ENCODE data around the gene NTN1.

The NTN1 gene

DNA sequence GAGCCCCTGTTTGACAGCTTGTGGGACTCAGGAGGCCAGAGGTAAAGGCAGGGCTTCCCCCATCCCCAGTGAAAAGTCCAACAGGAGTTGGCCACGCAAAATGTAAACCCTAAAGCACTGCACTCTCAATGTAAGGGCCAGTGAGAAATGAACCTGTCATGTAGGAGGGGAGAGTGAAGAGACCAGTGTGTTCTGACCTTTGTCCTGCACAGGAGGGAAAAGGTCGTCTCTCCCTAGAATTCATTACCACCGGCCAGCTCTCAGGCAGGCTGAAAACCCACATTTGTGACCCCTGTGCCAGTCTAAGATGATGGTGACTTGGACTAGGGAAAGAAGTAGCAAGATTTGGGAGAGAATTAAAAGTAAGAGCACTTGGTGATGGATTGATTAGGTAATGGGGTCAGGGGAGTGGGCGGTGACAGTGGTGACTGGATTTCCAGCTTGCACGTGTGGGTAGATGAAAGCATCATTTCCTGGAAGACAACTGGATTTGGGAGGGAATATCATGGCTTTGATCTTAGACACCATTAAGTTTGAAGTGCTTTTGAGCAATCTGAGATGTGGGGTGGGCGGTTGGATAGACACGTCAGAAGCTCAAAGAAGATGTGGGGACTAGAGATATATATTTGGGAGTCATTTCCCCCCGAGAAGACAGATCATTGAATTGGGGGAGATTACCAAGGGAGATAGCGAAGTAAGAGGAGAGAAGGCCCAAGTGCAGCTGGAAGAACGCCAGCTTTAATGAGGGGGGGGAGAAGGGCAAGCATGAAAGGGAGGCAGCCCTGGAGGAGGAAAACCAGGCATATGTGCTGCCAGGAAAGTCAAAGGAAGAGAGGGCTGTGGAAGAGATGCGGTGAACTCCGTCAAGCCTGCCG lies 119.5 kb downstream of the NTN1 start:
- TF ChIP-seq, protein P1, sequence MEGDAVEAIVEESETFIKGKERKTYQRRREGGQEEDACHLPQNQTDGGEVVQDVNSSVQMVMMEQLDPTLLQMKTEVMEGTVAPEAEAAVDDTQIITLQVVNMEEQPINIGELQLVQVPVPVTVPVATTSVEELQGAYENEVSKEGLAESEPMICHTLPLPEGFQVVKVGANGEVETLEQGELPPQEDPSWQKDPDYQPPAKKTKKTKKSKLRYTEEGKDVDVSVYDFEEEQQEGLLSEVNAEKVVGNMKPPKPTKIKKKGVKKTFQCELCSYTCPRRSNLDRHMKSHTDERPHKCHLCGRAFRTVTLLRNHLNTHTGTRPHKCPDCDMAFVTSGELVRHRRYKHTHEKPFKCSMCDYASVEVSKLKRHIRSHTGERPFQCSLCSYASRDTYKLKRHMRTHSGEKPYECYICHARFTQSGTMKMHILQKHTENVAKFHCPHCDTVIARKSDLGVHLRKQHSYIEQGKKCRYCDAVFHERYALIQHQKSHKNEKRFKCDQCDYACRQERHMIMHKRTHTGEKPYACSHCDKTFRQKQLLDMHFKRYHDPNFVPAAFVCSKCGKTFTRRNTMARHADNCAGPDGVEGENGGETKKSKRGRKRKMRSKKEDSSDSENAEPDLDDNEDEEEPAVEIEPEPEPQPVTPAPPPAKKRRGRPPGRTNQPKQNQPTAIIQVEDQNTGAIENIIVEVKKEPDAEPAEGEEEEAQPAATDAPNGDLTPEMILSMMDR (IDR thresholded peaks at IDR 0.05; ENCODE audit: borderline replicate concordance, control extremely low read depth, extremely low read depth, insufficient read depth, missing control alignments), result no peak
- in situ Hi-C loops (cut with MboI; ENCODE audit: low sequenced_read_pairs, unreplicated experiment), result no loop called here
- DNase-seq (ENCODE audit: low spot score), result no peak

DNA sequence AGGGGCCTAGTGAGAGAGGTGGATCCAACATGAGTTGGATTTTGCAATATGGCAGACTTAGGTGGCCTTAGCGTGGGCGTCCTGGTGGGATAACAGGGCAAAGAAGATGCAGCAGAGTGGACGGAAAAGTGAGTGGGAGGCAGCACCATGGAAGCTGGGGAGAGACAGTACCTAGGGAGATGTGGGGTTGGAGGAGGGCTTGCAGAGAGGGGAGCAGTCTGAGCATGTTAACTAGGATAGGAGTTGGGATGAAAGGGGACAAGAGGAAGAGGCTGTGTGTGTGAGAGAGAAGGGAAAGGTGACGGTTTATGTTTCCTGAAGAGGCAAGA lies 120.1 kb downstream of the NTN1 start:
- in situ Hi-C loops (cut with MboI; ENCODE audit: low sequenced_read_pairs, unreplicated experiment), result no loop called here
- DNase-seq (ENCODE audit: low spot score), result no peak
- TF ChIP-seq, protein P1 (IDR thresholded peaks at IDR 0.05; ENCODE audit: borderline replicate concordance, control extremely low read depth, extremely low read depth, insufficient read depth, missing control alignments), result no peak

DNA sequence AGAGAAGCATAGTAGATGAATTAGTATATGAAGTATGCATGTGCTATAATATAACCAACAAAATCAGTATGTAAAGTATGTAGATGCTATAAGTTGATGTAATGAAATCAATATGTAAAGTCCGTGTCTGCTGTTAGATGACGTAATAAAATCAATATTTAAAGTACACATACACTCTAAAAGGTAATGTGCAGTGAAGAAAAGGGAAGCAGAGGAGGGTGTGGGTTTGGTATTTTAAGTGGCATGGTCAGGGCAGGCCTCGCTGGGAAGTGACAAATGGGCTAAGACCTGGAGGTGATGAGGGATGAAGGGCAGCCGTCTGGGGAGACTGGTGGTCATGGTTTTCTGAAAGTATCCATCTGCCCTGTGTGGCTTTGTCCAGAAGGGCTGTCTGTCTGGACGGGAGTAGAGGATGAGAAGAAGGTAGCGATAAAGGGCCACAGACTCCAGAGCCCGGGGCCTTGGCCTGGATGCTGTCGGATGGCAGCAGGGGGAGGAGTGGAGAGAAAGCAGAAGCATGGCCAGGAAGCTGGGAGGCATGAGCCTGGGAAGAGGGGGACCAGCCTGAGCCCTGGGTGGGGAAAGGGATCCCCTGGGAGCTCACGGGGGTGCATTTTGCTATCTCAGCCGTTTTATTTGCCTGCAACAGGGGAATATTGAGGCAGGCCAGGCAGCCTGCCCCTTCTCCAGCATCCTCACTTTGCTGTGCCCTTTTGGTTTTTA lies 121.6 kb downstream of the NTN1 start:
- in situ Hi-C loops (cut with MboI; ENCODE audit: low sequenced_read_pairs, unreplicated experiment), result no loop called here
- no peak for DNase-seq (ENCODE audit: low spot score)
- TF ChIP-seq, protein P1 (IDR thresholded peaks at IDR 0.05; ENCODE audit: borderline replicate concordance, control extremely low read depth, extremely low read depth, insufficient read depth, missing control alignments), result no peak

DNA sequence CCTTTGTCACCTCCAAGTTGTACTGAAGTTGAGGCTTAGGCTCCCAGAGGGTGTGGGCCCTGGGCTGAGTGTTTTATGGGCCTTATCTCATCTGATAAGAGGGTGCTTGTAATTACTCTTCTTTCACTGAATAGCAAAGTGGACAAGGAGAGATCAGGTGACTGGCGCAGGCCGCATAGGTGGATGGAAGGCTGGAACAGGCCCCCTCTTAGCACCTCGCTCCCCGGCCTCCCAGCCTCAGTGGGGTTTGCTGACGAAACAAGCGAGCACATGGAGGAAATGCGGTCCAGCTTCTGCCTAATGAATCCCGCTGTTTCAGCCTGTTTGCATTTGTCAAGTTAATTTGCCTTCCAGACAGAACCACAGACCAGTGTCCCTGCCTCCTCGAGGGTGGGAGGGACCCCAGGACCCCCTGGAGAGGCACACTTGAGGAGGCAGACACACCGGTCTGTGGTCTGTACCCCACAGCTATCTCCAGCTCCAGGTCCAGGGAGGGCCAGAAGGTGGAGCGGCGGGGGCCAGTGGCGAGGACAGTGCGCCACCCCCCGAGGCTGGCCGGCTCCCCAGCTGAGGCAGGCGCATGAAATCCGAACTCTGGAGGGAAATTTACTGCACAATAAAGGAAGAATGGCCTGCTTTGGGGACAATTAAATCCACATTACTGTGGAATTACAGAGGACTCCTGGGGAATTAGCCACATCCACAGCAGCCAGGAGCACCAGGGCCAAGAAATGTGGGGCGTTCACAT lies 123.4 kb downstream of the NTN1 start:
- TF ChIP-seq, protein P1 (IDR thresholded peaks at IDR 0.05; ENCODE audit: borderline replicate concordance, control extremely low read depth, extremely low read depth, insufficient read depth, missing control alignments), result no peak
- no peak for DNase-seq (ENCODE audit: low spot score)
- in situ Hi-C loops (cut with MboI; ENCODE audit: low sequenced_read_pairs, unreplicated experiment), result no loop called here

DNA sequence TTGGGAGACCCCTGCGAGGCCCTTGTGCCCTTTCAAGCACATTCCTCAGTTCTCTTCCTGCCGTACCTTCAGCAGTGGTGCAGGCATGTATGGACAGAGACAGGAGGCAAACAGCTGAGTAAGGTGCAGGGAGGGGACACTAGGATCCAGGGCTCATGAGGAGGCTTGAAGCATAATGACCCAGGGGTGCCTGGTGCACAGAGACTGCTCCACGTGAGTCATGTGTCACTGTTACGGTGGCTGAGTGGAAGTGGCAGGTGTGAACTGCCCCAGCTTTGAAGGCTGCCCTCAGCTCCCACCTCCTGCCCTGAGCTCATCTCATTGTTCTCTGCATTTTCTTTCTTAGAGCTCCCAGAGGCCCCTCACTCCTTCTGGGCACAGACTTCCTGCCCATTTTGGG lies 124.8 kb downstream of the NTN1 start:
- TF ChIP-seq, protein P1 (IDR thresholded peaks at IDR 0.05; ENCODE audit: borderline replicate concordance, control extremely low read depth, extremely low read depth, insufficient read depth, missing control alignments), result no peak
- DNase-seq (ENCODE audit: low spot score), result no peak
- in situ Hi-C loops (cut with MboI; ENCODE audit: low sequenced_read_pairs, unreplicated experiment), result no loop called here

DNA sequence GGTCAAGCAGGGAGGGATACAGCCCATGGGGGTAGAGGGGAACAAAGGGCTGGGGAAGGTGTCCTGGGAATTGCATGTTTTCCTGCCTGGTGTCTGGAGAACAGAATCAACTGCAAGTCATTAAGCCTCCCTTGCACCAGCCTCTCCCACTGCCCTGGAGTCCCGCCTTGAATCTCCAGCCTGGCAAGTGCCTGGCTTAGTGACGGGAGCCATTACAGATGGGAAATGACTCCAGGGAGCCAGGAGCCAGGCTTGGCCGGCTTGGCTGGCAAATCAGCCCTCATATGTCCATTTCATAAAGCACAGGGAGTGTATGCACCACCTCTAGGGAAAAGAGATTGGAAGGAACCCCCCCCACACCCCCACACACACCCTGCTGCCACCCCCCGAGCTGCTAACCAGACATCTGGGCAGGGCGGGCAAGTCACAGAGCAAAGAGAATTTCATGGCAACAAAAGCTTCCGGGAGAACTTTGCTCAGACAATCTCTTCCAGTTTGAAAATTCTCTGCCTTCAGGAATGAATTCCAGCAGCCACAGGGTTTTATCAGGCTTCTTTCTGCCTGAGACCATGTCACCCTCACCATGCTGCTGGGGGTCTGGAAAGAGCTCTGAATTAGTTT lies 127.7 kb downstream of the NTN1 start:
- TF ChIP-seq, protein P1 (IDR thresholded peaks at IDR 0.05; ENCODE audit: borderline replicate concordance, control extremely low read depth, extremely low read depth, insufficient read depth, missing control alignments), result no peak
- in situ Hi-C loops (cut with MboI; ENCODE audit: low sequenced_read_pairs, unreplicated experiment), result no loop called here
- DNase-seq (ENCODE audit: low spot score), result no peak
